Left kidney (tissue), 8 donors: ENCODE results near the gene EXOSC7. TPM values are rescaled to one million over a fixed set of nuclear protein-coding genes. Genes with fewer than 3 reads are reported as not detected.
A peak's percentile ranks its signal among the peaks of the same experiment; 100 is the strongest.
"Not testable (repeated sequence)": the region's sequence is repeated elsewhere in the genome, so short reads cannot be mapped to it uniquely, and the experiment has no call there.

Source experiments
- DNase-seq: peaks from one replicate; pipeline ENCODE4 v3.0.0-alpha.2; 2013
- long read RNA-seq, 8 donors: transcript quantifications; one replicate each; lab custom pipeline, GENCODE V29; 2026
- polyA plus RNA-seq: library from polyadenylated mRNA; unstranded; fragments of 120-200 nt; gene quantifications from one replicate; pipeline ENCODE4 v1.2.1, GENCODE V29; 2013; ENCODE audit not compliant: insufficient read length

Gene EXOSC7
- polyA plus RNA-seq = 54.4 TPM
- long read RNA-seq, donor 1, transcript EXOSC7-201 (8 exons, 1,055 nt) = major isoform, 18 of 20 reads
- long read RNA-seq, donor 1, partial matches to known transcripts = 0 of 20 reads
- long read RNA-seq, donor 1, other reads (novel, unspliced or antisense) = 0 of 20 reads
- long read RNA-seq, donor 2, transcript EXOSC7-209 (3 exons, 1,647 nt) = minor isoform, 6 of 21 reads
- long read RNA-seq, donor 2, transcript EXOSC7-201 (8 exons, 1,055 nt) = major isoform, 12 of 21 reads
- long read RNA-seq, donor 2, partial matches to known transcripts = 0 of 21 reads
- long read RNA-seq, donor 2, other reads (novel, unspliced or antisense) = 0 of 21 reads
- long read RNA-seq, donor 3, transcript EXOSC7-201 (8 exons, 1,055 nt) = major isoform, 10 of 16 reads
- long read RNA-seq, donor 3, partial matches to known transcripts = 0 of 16 reads
- long read RNA-seq, donor 3, other reads (novel, unspliced or antisense) = 0 of 16 reads
- long read RNA-seq, donor 4, partial matches to known transcripts = 0 of 2 reads
- long read RNA-seq, donor 4, other reads (novel, unspliced or antisense) = 0 of 2 reads
- long read RNA-seq, donor 5, transcript EXOSC7-201 (8 exons, 1,055 nt) = major isoform, 30 of 40 reads
- long read RNA-seq, donor 5, transcript EXOSC7-209 (3 exons, 1,647 nt) = minor isoform, 5 of 40 reads
- long read RNA-seq, donor 5, transcript EXOSC7-210 (9 exons, 1,395 nt) = minor isoform, 5 of 40 reads
- long read RNA-seq, donor 5, partial matches to known transcripts = 0 of 40 reads
- long read RNA-seq, donor 5, other reads (novel, unspliced or antisense) = 0 of 40 reads
- long read RNA-seq, donor 6, transcript EXOSC7-201 (8 exons, 1,055 nt) = major isoform, 16 of 23 reads
- long read RNA-seq, donor 6, partial matches to known transcripts = 6 of 23 reads
- long read RNA-seq, donor 6, other reads (novel, unspliced or antisense) = 0 of 23 reads
- long read RNA-seq, donor 7, transcript EXOSC7-209 (3 exons, 1,647 nt) = minor isoform, 6 of 38 reads
- long read RNA-seq, donor 7, transcript EXOSC7-201 (8 exons, 1,055 nt) = major isoform, 22 of 38 reads
- long read RNA-seq, donor 7, partial matches to known transcripts = 7 of 38 reads
- long read RNA-seq, donor 7, other reads (novel, unspliced or antisense) = 0 of 38 reads
- long read RNA-seq, donor 8, transcript EXOSC7-201 (8 exons, 1,055 nt) = major isoform, 7 of 11 reads
- long read RNA-seq, donor 8, partial matches to known transcripts = 0 of 11 reads
- long read RNA-seq, donor 8, other reads (novel, unspliced or antisense) = 0 of 11 reads

GRCh38 chr3:44976002-44976815, at the start of gene EXOSC7, which contains the start of gene ZDHHC3:
Gene EXOSC7, plus strand, starts transcription at chr3:44976244. Its CDS starts 34 bp downstream, at chr3:44976278.
Gene ZDHHC3, minus strand, starts transcription at chr3:44976174. Its CDS starts 16,738 bp downstream, at chr3:44959436.
- peak; percentile 84 for DNase-seq

GRCh38 chr3:44926921-44927320, 49.1 kb upstream of the EXOSC7 start:
- no peak for DNase-seq

GRCh38 chr3:44927371-44927770, 48.7 kb upstream of the EXOSC7 start:
- no peak for DNase-seq

- no peak for DNase-seq
Observed at GRCh38 chr3:44929782-44930181, 46.3 kb upstream of the EXOSC7 start.

GRCh38 chr3:44930911-44931310, 45.1 kb upstream of the EXOSC7 start:
- no peak for DNase-seq

- DNase-seq = no peak
Observed at GRCh38 chr3:44931791-44932190, 44.3 kb upstream of the EXOSC7 start.

- no peak for DNase-seq
Observed at GRCh38 chr3:44932271-44932670, 43.8 kb upstream of the EXOSC7 start.

GRCh38 chr3:44932986-44933944, 42.8 kb upstream of the EXOSC7 start:
- DNase-seq = no peak

- no peak for DNase-seq
Observed at GRCh38 chr3:44939581-44940036, 36.4 kb upstream of the EXOSC7 start.

- DNase-seq = no peak
Observed at GRCh38 chr3:44942202-44942921, 33.7 kb upstream of the EXOSC7 start.

GRCh38 chr3:44948239-44948638, 27.8 kb upstream of the EXOSC7 start:
- no peak for DNase-seq

- DNase-seq = not testable (repeated sequence)
Observed at GRCh38 chr3:44949770-44950169, 26.3 kb upstream of the EXOSC7 start.

GRCh38 chr3:44950275-44950734, 25.7 kb upstream of the EXOSC7 start:
- DNase-seq = no peak

GRCh38 chr3:44952689-44953088, 23.4 kb upstream of the EXOSC7 start:
- DNase-seq = no peak

- DNase-seq = no peak
Observed at GRCh38 chr3:44954304-44954703, 21.7 kb upstream of the EXOSC7 start.

- DNase-seq = no peak
Observed at GRCh38 chr3:44954962-44955361, 21.1 kb upstream of the EXOSC7 start.

GRCh38 chr3:44955917-44956316, 20.1 kb upstream of the EXOSC7 start:
- DNase-seq = no peak

GRCh38 chr3:44957986-44958385, 18.1 kb upstream of the EXOSC7 start:
- DNase-seq = no peak

- DNase-seq = no peak
Observed at GRCh38 chr3:44958386-44958785, 17.7 kb upstream of the EXOSC7 start.
